Measurements from ENCODE around the gene WDR86.

WDR86 gene

DNA sequence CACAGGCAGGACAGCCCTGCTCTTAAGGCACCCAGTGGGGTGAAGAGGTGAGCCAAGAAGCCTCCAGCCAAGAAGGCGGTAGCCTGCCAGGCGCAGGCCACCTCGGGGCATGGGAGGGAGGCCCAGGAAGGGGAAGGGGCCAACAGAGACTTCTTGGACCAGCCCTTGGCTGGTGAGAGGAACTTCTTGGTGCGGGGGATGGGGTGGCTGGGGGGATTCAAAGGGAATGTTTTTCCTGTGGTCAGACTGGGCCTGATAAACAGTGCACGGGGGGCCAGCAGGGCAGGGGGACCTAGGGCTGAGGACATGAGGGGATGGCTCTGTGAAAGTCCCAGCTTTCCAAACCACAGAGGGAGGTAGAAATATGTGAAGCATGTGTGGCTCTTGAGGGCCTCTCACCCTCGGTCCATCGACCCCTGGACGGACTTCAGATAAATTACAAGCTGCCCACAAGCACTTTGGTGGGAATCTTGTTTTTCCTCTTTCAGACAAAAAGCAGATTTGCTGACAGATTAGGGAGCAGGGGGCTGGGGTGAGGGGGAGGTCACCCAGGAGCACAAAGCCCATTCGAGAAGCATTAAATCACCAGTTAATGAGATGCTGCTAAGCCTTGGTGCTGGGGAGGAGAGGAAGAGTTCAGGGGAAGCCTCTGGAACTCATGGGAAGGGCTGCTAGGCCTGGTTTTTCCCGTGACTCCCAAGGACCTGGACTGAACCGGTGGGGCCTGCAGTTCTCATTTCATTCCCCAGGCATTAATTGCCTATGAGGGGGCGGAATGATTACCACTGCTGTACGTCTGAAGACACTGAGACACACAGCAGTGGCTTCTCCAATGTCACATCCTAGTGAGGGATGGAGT, 18.8 kb upstream of the WDR86 start:
- TF ChIP-seq POLR2A (IDR thresholded peaks at IDR 0.05; ENCODE audit: low read length): no peak
- no peak for TF ChIP-seq GATA1 (IDR thresholded peaks at IDR 0.05; ENCODE audit: low read depth, low read length)
- DNase-seq: no peak

DNA sequence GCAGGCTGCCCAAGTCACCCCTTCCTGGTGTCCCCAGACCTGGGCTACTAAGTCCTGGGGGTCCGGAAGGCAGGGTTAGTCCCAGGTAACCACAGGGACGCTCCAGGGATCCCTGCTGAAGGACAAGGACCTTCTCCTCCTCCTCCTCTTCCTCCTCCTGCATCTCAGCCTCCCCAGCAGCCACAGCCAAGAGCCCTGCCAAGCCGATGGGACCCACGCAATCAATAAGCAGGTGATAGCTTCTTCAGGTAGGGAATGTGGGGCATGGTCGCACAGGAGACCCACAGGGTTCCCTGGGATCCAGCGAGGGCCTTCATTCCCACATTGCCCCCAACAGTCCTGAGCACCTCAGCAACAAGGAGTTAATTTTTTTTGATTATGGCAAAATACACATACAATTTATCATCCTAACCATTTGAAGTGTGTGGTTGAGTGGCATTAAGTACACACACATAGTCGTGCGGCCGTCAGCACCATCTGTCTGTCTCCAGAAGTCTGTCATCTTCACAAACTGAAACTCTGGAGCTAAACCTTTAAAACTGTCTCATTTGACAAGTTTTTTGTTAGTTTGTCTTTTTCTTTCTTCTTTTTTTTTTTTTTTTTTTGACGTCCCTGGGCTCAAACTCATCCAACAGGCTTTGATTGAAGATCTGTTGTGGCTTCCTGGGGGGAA, 18.0 kb upstream of the WDR86 start:
- no peak for DNase-seq
- TF ChIP-seq POLR2A (IDR thresholded peaks at IDR 0.05; ENCODE audit: low read length) (no peak), GATA1 (IDR thresholded peaks at IDR 0.05; ENCODE audit: low read depth, low read length) (no peak)

- TF ChIP-seq POLR2A (IDR thresholded peaks at IDR 0.05; ENCODE audit: low read length) (no peak), GATA1 (IDR thresholded peaks at IDR 0.05; ENCODE audit: low read depth, low read length) (no peak)
- no peak for DNase-seq
Observed at GRCh38 chr7:151426904-151427704, 17.3 kb upstream of the WDR86 start.

- TF ChIP-seq GATA1 (IDR thresholded peaks at IDR 0.05; ENCODE audit: low read depth, low read length): no peak
- no peak for DNase-seq
Observed at GRCh38 chr7:151426441-151426903, 16.6 kb upstream of the WDR86 start.

DNA sequence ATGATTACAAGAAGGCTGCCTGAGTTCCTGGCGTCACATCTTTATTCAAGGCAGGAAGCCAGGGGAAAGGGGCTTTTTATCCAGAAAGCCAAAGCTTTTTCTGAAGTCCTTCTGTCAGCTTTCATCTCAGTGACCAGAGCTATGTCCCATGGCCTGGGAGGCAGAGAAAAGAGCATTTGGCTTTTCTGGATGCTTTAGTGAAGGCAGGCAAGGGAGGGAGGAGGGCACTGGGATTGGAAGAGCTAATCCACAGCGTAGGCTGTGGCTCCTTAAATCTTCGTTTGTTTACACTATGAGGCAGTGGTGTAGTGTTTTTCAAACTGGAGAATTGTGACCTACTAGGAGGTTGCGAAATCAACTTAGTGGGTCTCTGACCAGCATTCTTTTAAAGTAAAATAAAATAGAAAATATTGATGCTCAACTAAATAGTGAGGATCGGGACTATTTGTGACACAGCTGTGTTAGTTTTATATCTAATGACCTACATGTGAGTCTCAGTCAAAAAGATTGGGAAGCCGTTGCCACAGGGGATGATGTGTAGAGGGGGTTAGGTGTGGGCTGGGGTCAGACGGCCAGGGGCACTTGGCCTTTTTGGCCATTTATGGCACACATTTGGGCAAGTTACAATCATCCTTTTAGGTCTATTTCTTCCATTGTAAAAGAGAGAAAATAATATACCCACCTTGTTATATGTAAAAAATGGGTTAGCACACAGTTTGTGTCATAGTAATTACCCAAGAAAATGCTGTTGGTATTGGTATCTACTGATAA, 16.0 kb upstream of the WDR86 start:
- no peak for DNase-seq
- TF ChIP-seq GATA1 (IDR thresholded peaks at IDR 0.05; ENCODE audit: low read depth, low read length) (no peak), POLR2A (IDR thresholded peaks at IDR 0.05; ENCODE audit: low read length) (no peak)

DNA sequence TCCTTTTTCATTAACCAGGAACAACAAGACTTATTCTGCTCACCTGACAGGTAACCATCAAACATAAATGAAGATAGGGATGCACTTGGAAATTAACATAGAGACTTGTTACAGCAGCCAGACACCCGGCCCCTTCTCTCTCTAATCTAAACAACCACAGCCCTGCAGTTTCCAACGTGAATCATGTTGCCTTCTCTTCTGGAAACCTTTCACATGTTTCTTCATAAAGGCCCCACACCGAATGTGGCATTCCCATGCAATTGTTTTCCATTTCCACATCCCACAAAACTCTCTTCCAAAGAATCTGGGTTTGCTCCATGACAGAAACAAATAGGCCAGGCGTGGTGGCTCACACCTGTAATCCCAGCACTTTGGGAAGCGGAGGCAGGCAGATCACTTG, 15.0 kb upstream of the WDR86 start:
- no peak for DNase-seq
- TF ChIP-seq POLR2A (IDR thresholded peaks at IDR 0.05; ENCODE audit: low read length): no peak
- no peak for TF ChIP-seq GATA1 (IDR thresholded peaks at IDR 0.05; ENCODE audit: low read depth, low read length)

DNA sequence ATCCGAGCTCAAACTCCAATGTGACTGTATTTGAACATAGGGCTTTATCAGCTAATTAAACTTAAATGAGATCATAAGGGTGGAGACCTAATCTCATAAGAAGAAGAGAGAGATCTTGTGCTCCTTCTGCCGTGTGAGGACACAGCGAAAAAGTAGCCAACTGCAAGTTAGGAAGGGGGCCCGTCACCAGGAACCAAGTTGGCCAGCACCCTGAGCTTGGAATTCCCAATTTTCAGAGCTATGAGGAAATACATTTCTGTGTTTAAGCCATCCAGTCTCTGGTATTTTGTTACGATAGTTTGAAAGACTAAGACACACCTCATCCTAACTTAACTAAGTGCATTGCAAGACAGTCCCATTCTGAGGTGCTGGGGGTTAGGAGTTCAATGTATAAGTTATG, 14.1 kb upstream of the WDR86 start:
- TF ChIP-seq POLR2A (IDR thresholded peaks at IDR 0.05; ENCODE audit: low read length) (no peak), GATA1 (IDR thresholded peaks at IDR 0.05; ENCODE audit: low read depth, low read length) (no peak)
- no peak for DNase-seq

GRCh38 chr7:151423226-151423625, 13.4 kb upstream of the WDR86 start:
- no peak for DNase-seq
- TF ChIP-seq POLR2A (IDR thresholded peaks at IDR 0.05; ENCODE audit: low read length) (no peak), GATA1 (IDR thresholded peaks at IDR 0.05; ENCODE audit: low read depth, low read length) (no peak)

DNA sequence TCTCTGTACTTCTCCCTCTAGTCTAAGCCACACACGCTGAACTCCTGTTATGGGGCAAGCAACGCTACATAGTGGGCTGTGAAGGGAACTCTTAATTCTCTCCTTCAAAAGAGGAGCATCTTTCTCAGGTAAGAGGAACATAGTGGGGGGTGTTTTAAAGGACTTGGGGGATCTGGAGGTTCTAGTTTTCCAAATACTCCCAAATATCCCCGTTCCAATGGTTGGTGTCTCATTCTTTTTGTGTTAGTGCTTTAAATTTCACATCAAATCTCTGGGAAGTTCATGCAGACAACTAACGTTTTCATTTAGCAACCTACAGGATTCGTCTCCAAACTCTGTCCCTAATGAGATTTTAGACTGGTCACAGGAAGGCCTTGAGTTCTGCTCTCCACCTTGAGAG, 12.4 kb upstream of the WDR86 start:
- DNase-seq: no peak
- TF ChIP-seq GATA1 (IDR thresholded peaks at IDR 0.05; ENCODE audit: low read depth, low read length): no peak
- no peak for TF ChIP-seq POLR2A (IDR thresholded peaks at IDR 0.05; ENCODE audit: low read length)

DNA sequence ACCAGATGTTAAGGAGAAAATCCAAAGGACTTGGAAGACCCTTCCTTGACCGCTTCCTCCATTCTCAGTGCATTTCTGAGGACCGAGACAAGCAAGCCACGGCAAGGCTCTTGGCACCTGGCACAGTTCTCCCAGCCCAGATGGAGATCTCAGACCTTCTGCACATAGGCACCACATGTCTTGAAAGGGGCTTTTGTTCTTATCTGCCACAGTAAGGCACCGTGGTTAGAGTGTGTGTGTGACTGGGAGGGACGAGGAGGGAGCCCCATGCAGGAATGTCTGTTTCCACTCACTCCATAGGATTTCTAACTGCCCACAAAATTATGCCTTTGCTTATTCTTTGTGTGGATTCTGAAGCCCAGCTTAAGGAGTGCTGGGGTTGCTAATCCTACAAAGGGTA, 10.3 kb upstream of the WDR86 start:
- TF ChIP-seq POLR2A (IDR thresholded peaks at IDR 0.05; ENCODE audit: low read length) (no peak), GATA1 (IDR thresholded peaks at IDR 0.05; ENCODE audit: low read depth, low read length) (no peak)
- no peak for DNase-seq

DNA sequence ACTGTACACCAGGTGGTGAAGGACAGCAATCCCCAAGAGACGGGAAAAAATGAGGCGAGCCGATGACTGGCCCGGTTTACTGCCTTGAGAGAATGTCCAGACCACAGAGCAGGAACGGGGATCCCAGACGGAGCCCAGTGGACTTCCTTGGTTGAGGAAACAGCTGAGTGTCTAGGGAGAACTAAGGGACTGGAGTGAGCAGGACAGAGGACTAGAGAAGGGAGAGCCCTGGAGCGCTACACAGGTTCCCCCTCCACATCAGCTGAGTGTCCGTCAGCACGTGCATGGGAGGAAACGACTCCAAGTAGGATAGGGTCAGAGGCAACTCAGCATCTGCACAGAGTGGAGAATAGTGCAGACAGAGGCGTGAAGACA, 7.1 kb upstream of the WDR86 start:
- no peak for DNase-seq

DNA sequence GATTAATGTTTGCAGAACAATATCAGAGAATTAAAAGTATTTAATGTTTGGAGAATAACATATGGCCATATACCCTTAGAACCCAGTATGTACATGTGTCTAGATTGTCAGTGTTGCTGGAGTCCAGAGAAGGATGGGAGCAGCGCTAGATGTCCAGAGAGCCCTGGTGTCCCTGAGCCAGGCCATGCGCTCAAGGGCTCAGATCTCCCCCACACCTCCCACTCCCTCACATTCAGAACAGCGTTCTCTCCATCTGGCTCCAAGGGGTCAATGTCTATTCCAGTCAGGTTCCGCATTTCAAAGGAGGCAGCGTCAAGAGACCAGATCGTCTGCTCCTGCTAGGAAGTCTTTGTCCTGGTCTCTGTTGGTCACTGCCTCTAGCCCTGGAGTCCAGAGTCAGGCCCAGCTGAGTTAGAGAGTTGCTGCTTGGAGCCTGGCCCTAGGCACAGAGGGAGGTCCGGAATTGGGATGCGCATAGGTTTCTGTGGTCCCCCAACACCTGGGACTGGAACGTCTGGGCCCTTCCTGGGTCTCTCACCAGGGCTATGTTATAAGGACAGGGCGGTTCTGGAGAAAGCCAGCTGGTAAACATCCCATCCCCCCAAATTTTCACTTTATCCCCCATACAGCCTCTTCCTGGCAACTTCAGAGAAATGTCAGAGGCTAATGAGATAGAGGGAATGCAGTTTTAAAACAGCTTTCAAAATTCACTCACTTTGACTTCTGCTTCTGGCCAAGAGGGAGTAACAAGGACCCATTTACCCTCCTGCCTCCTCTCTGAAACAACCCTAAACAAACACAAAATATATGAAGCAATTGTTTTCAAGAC, 6.5 kb upstream of the WDR86 start:
- TF ChIP-seq GATA1 (IDR thresholded peaks at IDR 0.05; ENCODE audit: low read depth, low read length) (no peak), POLR2A (IDR thresholded peaks at IDR 0.05; ENCODE audit: low read length) (no peak)
- DNase-seq: no peak

More for the DNA sequence above, 7.1 kb upstream of the WDR86 start:
- TF ChIP-seq POLR2A (IDR thresholded peaks at IDR 0.05; ENCODE audit: low read length): no peak

All from erythroblast (primary cell).